Neural progenitor cell (in vitro differentiated cells): Measurements from ENCODE around the gene POFUT2. TPM values are rescaled to one million over a fixed set of nuclear protein-coding genes. Genes with fewer than 3 reads are reported as not detected.

Experiments used
- DNase-seq: peaks from one replicate; pipeline ENCODE4 v3.0.0-alpha.2; 2016; ENCODE audit warnings: low spot score
- H2AFZ ChIP-seq: fragments of 200-600 bp; sonication (generic); replicated peaks from 2 replicates; pipeline ENCODE4 v1.6.1; 2016; ENCODE audit warnings: antibody characterized with exemption
- H3F3A ChIP-seq: fragments of 200-600 bp; sonication (generic); 2 replicates; pipeline ENCODE4 v1.6.1; 2016; ENCODE audit warnings: antibody characterized with exemption, low read depth
- H3K27ac ChIP-seq: fragments of 200-600 bp; sonication (generic); 2 replicates; pipeline ENCODE4 v1.5.1; 2016; ENCODE audit warnings: mild to moderate bottlenecking
- H3K27me3 ChIP-seq: fragments of 200-600 bp; sonication (generic); 2 replicates; pipeline ENCODE4 v1.6.1; 2016; ENCODE audit warnings: mild to moderate bottlenecking, moderate library complexity
- H3K36me3 ChIP-seq: fragments of 200-600 bp; sonication (generic); 2 replicates; pipeline ENCODE4 v1.5.1; 2016
- H3K4me1 ChIP-seq: fragments of 200-600 bp; sonication (generic); 2 replicates; pipeline ENCODE4 v1.6.1; 2016; ENCODE audit warnings: mixed run types
- H3K4me2 ChIP-seq: fragments of 200-600 bp; sonication (generic); 2 replicates; pipeline ENCODE4 v1.6.1; 2016
- H3K4me3 ChIP-seq: fragments of 200-600 bp; sonication (generic); 2 replicates; pipeline ENCODE4 v1.5.1; 2016
- H3K79me2 ChIP-seq: fragments of 200-600 bp; sonication (generic); 2 replicates; pipeline ENCODE4 v1.6.1; 2016; ENCODE audit warnings: low read depth
- H3K9ac ChIP-seq: fragments of 200-600 bp; sonication (generic); 2 replicates; pipeline ENCODE4 v1.6.1; 2016
- H3K9me3 ChIP-seq: fragments of 200-600 bp; sonication (generic); 2 replicates; pipeline ENCODE4 v1.5.1; 2016; ENCODE audit warnings: low read depth
- H4K20me1 ChIP-seq: fragments of 200-600 bp; sonication (generic); 2 replicates; pipeline ENCODE4 v1.6.1; 2016; ENCODE audit warnings: low read depth
- H3K27ac Mint-ChIP-seq: 3 replicates; pipeline ENCODE4 v1.8.0; 2021; ENCODE audit warnings: mixed read lengths
- H3K27me3 Mint-ChIP-seq: 2 replicates; pipeline ENCODE4 v1.8.0; 2022; ENCODE audit warnings: low read depth, mild to moderate bottlenecking, inconsistent platforms, moderate library complexity, mixed read lengths; ENCODE audit not compliant: insufficient read depth
- H3K36me3 Mint-ChIP-seq: 3 replicates; pipeline ENCODE4 v1.8.0; 2021; ENCODE audit warnings: mixed read lengths
- H3K4me1 Mint-ChIP-seq: 3 replicates; pipeline ENCODE4 v1.8.0; 2021; ENCODE audit warnings: mixed read lengths
- H3K4me3 Mint-ChIP-seq: 3 replicates; pipeline ENCODE4 v1.8.0; 2021; ENCODE audit warnings: mild to moderate bottlenecking, moderate library complexity, mixed read lengths
- H3K9me3 Mint-ChIP-seq: 3 replicates; pipeline ENCODE4 v1.8.0; 2020; ENCODE audit warnings: mixed read lengths
- EZH2 ChIP-seq: fragments of 200-600 bp; sonication (generic); IDR thresholded peaks from 2 replicates; pipeline ENCODE4 v1.6.1; 2017; ENCODE audit warnings: antibody characterized with exemption, mild to moderate bottlenecking, moderate library complexity
- EZH2phosphoT487 ChIP-seq: fragments of 200-600 bp; sonication (generic); IDR thresholded peaks from 2 replicates; pipeline ENCODE4 v1.6.1; 2017; ENCODE audit warnings: antibody characterized with exemption
- total RNA-seq: library from RNA; depleted of rRNA; stranded (reverse); fragments of >200 nt; gene quantifications from 2 replicates; pipeline ENCODE4 v1.2.3, GENCODE V29; 2015; ENCODE audit warnings: low replicate concordance
- TF ChIP-seq, protein P1 (sequence below): fragments of 200-600 bp; sonication (generic); IDR thresholded peaks from 2 replicates; pipeline ENCODE4 v1.5.1; 2017; ENCODE audit warnings: antibody characterized with exemption, mild to moderate bottlenecking

Gene POFUT2
- total RNA-seq, 1 donor from 2014 or later, result 28.5 TPM

- Histone ChIP-seq H3F3A (peaks cover 5% of the 10 kb centered on the region), H3K4me2 (no peak overlapping the region), H4K20me1 (no peaks in the 10 kb centered on the region), H3K79me2 (peaks cover 54% of the 10 kb centered on the region), H3K4me3 (no peak overlapping the region), H3K36me3 (peaks cover 31% of the 10 kb centered on the region), H3K4me1 (no peaks in the 10 kb centered on the region), H3K9me3 (no peaks in the 10 kb centered on the region), H2AFZ (no peak overlapping the region), H3K27me3 (no peaks in the 10 kb centered on the region), H3K27ac (no peak overlapping the region), H3K9ac (no peak overlapping the region)
- Mint-ChIP-seq H3K27me3 (peaks cover 5% of the 10 kb centered on the region), H3K27ac (no peak overlapping the region), H3K4me3 (no peak overlapping the region), H3K4me1 (no peaks in the 10 kb centered on the region), H3K36me3 (peaks cover 19% of the 10 kb centered on the region), H3K9me3 (peaks cover 6% of the 10 kb centered on the region)
- DNase-seq, result no peak
- TF ChIP-seq, protein P1, sequence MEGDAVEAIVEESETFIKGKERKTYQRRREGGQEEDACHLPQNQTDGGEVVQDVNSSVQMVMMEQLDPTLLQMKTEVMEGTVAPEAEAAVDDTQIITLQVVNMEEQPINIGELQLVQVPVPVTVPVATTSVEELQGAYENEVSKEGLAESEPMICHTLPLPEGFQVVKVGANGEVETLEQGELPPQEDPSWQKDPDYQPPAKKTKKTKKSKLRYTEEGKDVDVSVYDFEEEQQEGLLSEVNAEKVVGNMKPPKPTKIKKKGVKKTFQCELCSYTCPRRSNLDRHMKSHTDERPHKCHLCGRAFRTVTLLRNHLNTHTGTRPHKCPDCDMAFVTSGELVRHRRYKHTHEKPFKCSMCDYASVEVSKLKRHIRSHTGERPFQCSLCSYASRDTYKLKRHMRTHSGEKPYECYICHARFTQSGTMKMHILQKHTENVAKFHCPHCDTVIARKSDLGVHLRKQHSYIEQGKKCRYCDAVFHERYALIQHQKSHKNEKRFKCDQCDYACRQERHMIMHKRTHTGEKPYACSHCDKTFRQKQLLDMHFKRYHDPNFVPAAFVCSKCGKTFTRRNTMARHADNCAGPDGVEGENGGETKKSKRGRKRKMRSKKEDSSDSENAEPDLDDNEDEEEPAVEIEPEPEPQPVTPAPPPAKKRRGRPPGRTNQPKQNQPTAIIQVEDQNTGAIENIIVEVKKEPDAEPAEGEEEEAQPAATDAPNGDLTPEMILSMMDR, result peak; percentile 4
- TF ChIP-seq EZH2phosphoT487, result no peak
These were observed 17.3 kb downstream of the POFUT2 start for GRCh38 chr21:45270306-45270821.

DNA sequence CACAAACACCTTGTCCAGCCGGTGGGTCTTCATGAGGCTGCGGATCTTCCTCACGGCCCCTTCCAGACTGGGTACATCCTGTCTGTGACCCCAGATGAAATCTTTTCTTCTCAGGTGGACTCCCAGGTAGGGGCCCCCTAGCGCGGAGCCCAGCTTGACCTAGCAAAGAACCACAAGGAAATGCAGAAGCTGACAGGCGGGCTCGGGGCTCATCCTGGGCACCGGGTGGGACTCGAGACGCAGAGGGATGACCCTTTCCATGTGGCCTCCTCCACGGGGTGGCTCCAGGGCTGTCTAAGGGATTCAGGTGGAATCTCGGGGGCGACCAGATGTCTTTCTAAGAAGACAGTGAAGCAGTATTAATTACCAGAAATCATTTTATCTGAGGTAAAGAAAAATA, 17.8 kb downstream of the POFUT2 start:
- no peak overlapping the region for H3K4me3 Mint-ChIP-seq
- Histone ChIP-seq H3K4me1 (no peaks in the 10 kb centered on the region), H2AFZ (no peak overlapping the region), H3K9ac (no peak overlapping the region), H3K9me3 (no peaks in the 10 kb centered on the region), H3K4me2 (no peak overlapping the region), H3K27me3 (no peaks in the 10 kb centered on the region), H3K27ac (no peak overlapping the region), H4K20me1 (no peaks in the 10 kb centered on the region), H3K79me2 (peaks cover 49% of the 10 kb centered on the region), H3K4me3 (no peak overlapping the region), H3K36me3 (peaks cover 26% of the 10 kb centered on the region), H3F3A (peaks cover 5% of the 10 kb centered on the region)
- H3K27ac Mint-ChIP-seq, result no peak overlapping the region
- H3K9me3 Mint-ChIP-seq, result peaks cover 6% of the 10 kb centered on the region
- peaks cover 5% of the 10 kb centered on the region for H3K27me3 Mint-ChIP-seq
- no peaks in the 10 kb centered on the region for H3K4me1 Mint-ChIP-seq
- TF ChIP-seq EZH2 (no peak), EZH2phosphoT487 (no peak)
- TF ChIP-seq, protein P1, result no peak
- DNase-seq, result no peak
- peaks cover 21% of the 10 kb centered on the region for H3K36me3 Mint-ChIP-seq

DNA sequence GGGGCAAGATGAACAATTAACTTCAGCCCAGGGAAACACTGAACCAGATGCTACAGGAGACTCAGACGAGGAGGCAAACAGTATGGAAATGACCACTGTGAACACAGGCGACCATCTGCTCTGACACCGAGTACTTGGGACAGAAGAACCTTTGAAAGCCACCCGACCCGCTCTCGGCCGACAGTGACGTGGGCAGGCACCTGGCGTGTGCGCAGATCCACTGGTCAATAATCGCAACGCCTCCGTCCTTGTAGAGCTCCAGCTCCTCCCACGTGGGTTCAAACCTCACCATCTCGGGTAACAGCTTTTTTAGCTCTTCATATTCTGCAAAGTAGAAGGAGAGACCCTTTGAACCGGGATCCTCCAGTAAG, 20.3 kb downstream of the POFUT2 start:
- Mint-ChIP-seq H3K4me1 (no peaks in the 10 kb centered on the region), H3K27me3 (peaks cover 5% of the 10 kb centered on the region), H3K4me3 (peak overlapping the region; percentile 41), H3K9me3 (peaks cover 6% of the 10 kb centered on the region), H3K36me3 (peaks cover 32% of the 10 kb centered on the region), H3K27ac (no peak overlapping the region)
- DNase-seq, result no peak
- Histone ChIP-seq H3K27ac (no peak overlapping the region), H3K27me3 (no peaks in the 10 kb centered on the region), H3K79me2 (peaks cover 25% of the 10 kb centered on the region), H3K4me3 (no peak overlapping the region), H3K36me3 (peaks cover 21% of the 10 kb centered on the region), H4K20me1 (no peaks in the 10 kb centered on the region), H2AFZ (no peak overlapping the region), H3F3A (peaks cover 9% of the 10 kb centered on the region), H3K9ac (no peak overlapping the region), H3K9me3 (no peaks in the 10 kb centered on the region), H3K4me2 (no peak overlapping the region), H3K4me1 (no peaks in the 10 kb centered on the region)
- TF ChIP-seq, protein P1, result no peak
- TF ChIP-seq EZH2, result no peak
- no peak for TF ChIP-seq EZH2phosphoT487
